Testis (tissue), 3 donors: ENCODE data around the gene B4GALT1. TPM values are rescaled to one million over a fixed set of nuclear protein-coding genes. Genes with fewer than 3 reads are reported as not detected.
A peak's percentile ranks its signal among the peaks of the same experiment; 100 is the strongest.

Experiments
- DNase-seq: peaks from one replicate; pipeline ENCODE4 v3.0.0-alpha.2; 2019
- H3K27ac ChIP-seq, 2 donors: fragments of 200-600 bp; sonication (generic); one replicate each; pipeline ENCODE4 v1.5.1; 2019
- H3K27me3 ChIP-seq: fragments of 200-600 bp; sonication (generic); one replicate; pipeline ENCODE4 v1.5.1; 2019
- H3K36me3 ChIP-seq: fragments of 200-600 bp; sonication (generic); one replicate; pipeline ENCODE4 v1.5.1; 2017; ENCODE audit warnings: low read depth; ENCODE audit errors: missing control alignments
- H3K4me1 ChIP-seq: fragments of 200-600 bp; sonication (generic); one replicate; pipeline ENCODE4 v1.5.1; 2019
- H3K4me3 ChIP-seq, 2 donors: fragments of 200-600 bp; sonication (generic); one replicate each; pipeline ENCODE4 v1.5.1; 2017 to 2019
- H3K9me3 ChIP-seq: fragments of 200-600 bp; sonication (generic); one replicate; pipeline ENCODE4 v1.5.1; 2017
- POLR2A ChIP-seq: fragments of 450-650 bp; IDR thresholded peaks from one replicate; pipeline ENCODE4 v1.6.1; 2017; ENCODE audit warnings: antibody characterized with exemption, mild to moderate bottlenecking, moderate library complexity
- WGBS, 2 donors: methylation state at CpG; one replicate each; pipeline ENCODE4 v1.1.5; 2018; 5-methylcytosine and 5-hydroxymethylcytosine counted together
- intact Hi-C: fragments of 100-400 bp; cut with DNase I; formaldehyde crosslinking; loops from one replicate; pipeline ENCODE4 v1.15.1; 2023; ENCODE audit warnings: low total_unique reads
- polyA plus RNA-seq: library from polyadenylated mRNA; stranded (reverse); fragments of 350-450 nt; fragmentation: Illumina TruSeq; extraction: RNeasy Lipid Tissue Mini Kit (QIAGEN cat#74804); gene quantifications from one replicate; pipeline ENCODE4 v1.2.3, GENCODE V29; 2014; ENCODE audit warnings: low read depth, low replicate concordance; ENCODE audit not compliant: insufficient read depth
- total RNA-seq, 2 donors: library from RNA; depleted of rRNA; stranded (reverse); fragments of >200 nt; gene quantifications; one replicate each; pipeline ENCODE4 v1.2.3, GENCODE V29; 2016
- TF ChIP-seq, protein P1 (sequence below), 3 experiments: fragments of 450-650 bp in 2 of 3; fragments of 200-600 bp in 1 of 3; sonication (generic) in 1 of 3; IDR thresholded peaks; one replicate each; pipeline ENCODE4 v1.5.1; 2016 to 2019; ENCODE audit warnings: antibody characterized with exemption in 3 of 3, mild to moderate bottlenecking in 2 of 3, moderate library complexity in 1 of 3

B4GALT1 gene
- total and polyA plus RNA-seq, 3 donors from 2014 or later: 112 to 212 (median 192) TPM

DNA sequence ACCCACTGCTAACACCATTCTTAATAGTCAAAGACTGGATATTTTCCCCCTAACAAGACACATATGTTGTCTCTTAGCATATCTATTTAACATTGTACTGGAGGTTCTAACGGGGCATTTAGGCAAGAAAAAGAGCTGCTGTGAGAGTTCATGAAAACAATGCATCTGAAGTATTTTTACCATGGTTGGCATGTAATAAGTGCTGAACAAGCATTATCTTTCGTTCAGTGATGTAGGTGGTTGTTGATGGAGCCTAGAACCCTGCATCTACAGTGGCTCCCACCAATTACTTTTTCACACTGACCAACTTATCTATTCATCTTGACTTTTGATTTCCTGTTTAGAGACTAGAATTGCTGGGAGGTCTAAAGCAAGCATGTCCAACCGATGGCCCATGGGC is 12.8 kb downstream of the B4GALT1 start:
- TF ChIP-seq, protein P1, sequence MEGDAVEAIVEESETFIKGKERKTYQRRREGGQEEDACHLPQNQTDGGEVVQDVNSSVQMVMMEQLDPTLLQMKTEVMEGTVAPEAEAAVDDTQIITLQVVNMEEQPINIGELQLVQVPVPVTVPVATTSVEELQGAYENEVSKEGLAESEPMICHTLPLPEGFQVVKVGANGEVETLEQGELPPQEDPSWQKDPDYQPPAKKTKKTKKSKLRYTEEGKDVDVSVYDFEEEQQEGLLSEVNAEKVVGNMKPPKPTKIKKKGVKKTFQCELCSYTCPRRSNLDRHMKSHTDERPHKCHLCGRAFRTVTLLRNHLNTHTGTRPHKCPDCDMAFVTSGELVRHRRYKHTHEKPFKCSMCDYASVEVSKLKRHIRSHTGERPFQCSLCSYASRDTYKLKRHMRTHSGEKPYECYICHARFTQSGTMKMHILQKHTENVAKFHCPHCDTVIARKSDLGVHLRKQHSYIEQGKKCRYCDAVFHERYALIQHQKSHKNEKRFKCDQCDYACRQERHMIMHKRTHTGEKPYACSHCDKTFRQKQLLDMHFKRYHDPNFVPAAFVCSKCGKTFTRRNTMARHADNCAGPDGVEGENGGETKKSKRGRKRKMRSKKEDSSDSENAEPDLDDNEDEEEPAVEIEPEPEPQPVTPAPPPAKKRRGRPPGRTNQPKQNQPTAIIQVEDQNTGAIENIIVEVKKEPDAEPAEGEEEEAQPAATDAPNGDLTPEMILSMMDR (IDR thresholded peaks at IDR 0.05): no peak
- TF ChIP-seq POLR2A: no peak
- no peaks in the 10 kb centered on the region for H3K36me3 ChIP-seq
- H3K4me3 ChIP-seq: no peak overlapping the region
- H3K27me3 ChIP-seq: no peaks in the 10 kb centered on the region
- DNase-seq: no peak
- 47 to 56% methylated on average over 3 of the region's 3 CpGs for WGBS, 2 donors
- no peak overlapping the region for H3K27ac ChIP-seq
- intact Hi-C loops: no loop called here
- H3K9me3 ChIP-seq: no peaks in the 10 kb centered on the region
- peaks cover 52% of the 10 kb centered on the region for H3K4me1 ChIP-seq

GRCh38 chr9:33153666-33154065 is 13.5 kb downstream of the B4GALT1 start:
- Histone ChIP-seq H3K9me3 (no peaks in the 10 kb centered on the region), H3K36me3 (no peaks in the 10 kb centered on the region), H3K27ac (peak overlapping the region in 1 of 2 donors; percentile 7), H3K4me1 (peaks cover 45% of the 10 kb centered on the region), H3K4me3 (no peak overlapping the region), H3K27me3 (no peaks in the 10 kb centered on the region)
- no peak for TF ChIP-seq POLR2A
- TF ChIP-seq, protein P1 (IDR thresholded peaks at IDR 0.05): no peak
- intact Hi-C loops: no loop called here
- WGBS, 2 donors: 82% methylated on average over 5 of the region's 5 CpGs
- DNase-seq: no peak

DNA sequence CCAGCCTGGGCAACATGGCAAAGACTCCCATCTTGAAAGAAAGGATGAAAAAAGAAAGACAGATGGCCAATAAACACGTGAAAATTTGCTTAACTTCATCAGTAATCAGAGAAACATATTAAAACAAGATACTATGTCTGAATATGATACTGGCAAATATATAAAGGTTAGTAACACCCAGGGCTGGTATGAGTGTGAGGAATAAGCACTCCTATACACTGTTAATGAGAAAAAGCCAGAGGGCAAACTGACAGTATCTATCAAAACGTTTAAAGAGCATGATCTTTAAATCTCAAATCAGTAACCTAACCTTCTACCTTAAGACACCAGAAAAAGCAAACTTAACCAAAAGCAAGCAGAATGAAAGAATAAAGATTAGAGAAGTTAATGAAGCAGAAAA is 14.1 kb downstream of the B4GALT1 start:
- no peak for TF ChIP-seq POLR2A
- TF ChIP-seq, protein P1 (IDR thresholded peaks at IDR 0.05): no peak
- Histone ChIP-seq H3K4me1 (peaks cover 43% of the 10 kb centered on the region), H3K27me3 (no peaks in the 10 kb centered on the region), H3K27ac (peak overlapping the region; percentile 32 to 43), H3K9me3 (no peaks in the 10 kb centered on the region), H3K4me3 (no peak overlapping the region), H3K36me3 (no peaks in the 10 kb centered on the region)
- no peak for DNase-seq
- 57 to 73% methylated on average over 2 of the region's 2 CpGs for WGBS, 2 donors
- intact Hi-C loops: no loop called here

- peaks cover 31% of the 10 kb centered on the region for H3K4me1 ChIP-seq
- intact Hi-C loops: no loop called here
- H3K4me3 ChIP-seq: no peak overlapping the region
Measured at GRCh38 chr9:33151601-33152000, 15.5 kb downstream of the B4GALT1 start.

More at GRCh38 chr9:33151601-33152000, 15.5 kb downstream of the B4GALT1 start:
- no peak for TF ChIP-seq POLR2A
- TF ChIP-seq, protein P1 (IDR thresholded peaks at IDR 0.05): no peak
- DNase-seq: no peak
- no peaks in the 10 kb centered on the region for H3K9me3 ChIP-seq
- H3K27ac ChIP-seq: peak overlapping the region; percentile 31 to 81
- H3K27me3 ChIP-seq: no peaks in the 10 kb centered on the region
- no peaks in the 10 kb centered on the region for H3K36me3 ChIP-seq
- 49 to 52% methylated on average over 2 of the region's 2 CpGs for WGBS, 2 donors
